ENCODE results near the gene NUTM1.
"Not testable (repeated sequence)": the region's sequence is repeated elsewhere in the genome, so short reads cannot be mapped to it uniquely, and the experiment has no call there.

Gene NUTM1

GRCh38 chr15:34365836-34366235, 22.7 kb downstream of the NUTM1 start:
- no peak for DNase-seq (ENCODE audit: low spot score)

- peak; percentile 55 for DNase-seq (ENCODE audit: low spot score)
Observed at GRCh38 chr15:34366271-34367065, 23.4 kb downstream of the NUTM1 start.

GRCh38 chr15:34367101-34368081, 24.3 kb downstream of the NUTM1 start, which contains the start of gene LPCAT4:
LPCAT4 (minus strand) TSS chr15:34367196; CDS start chr15:34367100, 96 bp downstream.
- peak; percentile 84 for DNase-seq (ENCODE audit: low spot score)

- DNase-seq (ENCODE audit: low spot score): no peak
Observed at GRCh38 chr15:34370129-34370528, 27.0 kb downstream of the NUTM1 start.

- no peak for DNase-seq (ENCODE audit: low spot score)
Observed at GRCh38 chr15:34370643-34371042, 27.5 kb downstream of the NUTM1 start.

- no peak for DNase-seq (ENCODE audit: low spot score)
Observed at GRCh38 chr15:34373951-34374350, 30.8 kb downstream of the NUTM1 start.

- no peak for DNase-seq (ENCODE audit: low spot score)
Observed at GRCh38 chr15:34374816-34375215, 31.7 kb downstream of the NUTM1 start.

GRCh38 chr15:34375541-34375940, 32.4 kb downstream of the NUTM1 start:
- not testable (repeated sequence) for DNase-seq (ENCODE audit: low spot score)

- DNase-seq (ENCODE audit: low spot score): no peak
Observed at GRCh38 chr15:34376856-34377255, 33.7 kb downstream of the NUTM1 start.

GRCh38 chr15:34380491-34380890, 37.4 kb downstream of the NUTM1 start:
- not testable (repeated sequence) for DNase-seq (ENCODE audit: low spot score)

GRCh38 chr15:34381829-34382521, 38.9 kb downstream of the NUTM1 start:
- DNase-seq (ENCODE audit: low spot score): not testable (repeated sequence)

GRCh38 chr15:34389594-34390086, 46.5 kb downstream of the NUTM1 start:
- DNase-seq (ENCODE audit: low spot score): not testable (repeated sequence)

GRCh38 chr15:34392981-34393380, 49.9 kb downstream of the NUTM1 start:
- not testable (repeated sequence) for DNase-seq (ENCODE audit: low spot score)

GRCh38 chr15:34397637-34398259, 54.6 kb downstream of the NUTM1 start:
- not testable (repeated sequence) for DNase-seq (ENCODE audit: low spot score)

GRCh38 chr15:34403160-34403598, 60.1 kb downstream of the NUTM1 start:
- DNase-seq (ENCODE audit: low spot score): not testable (repeated sequence)

GRCh38 chr15:34403899-34404298, 60.8 kb downstream of the NUTM1 start:
- DNase-seq (ENCODE audit: low spot score): not testable (repeated sequence)
